A549 (cell line): ENCODE results near the gene KCTD21.

Source experiments
- CBX2 ChIP-seq: fragments of 200-600 bp; sonication (generic); IDR thresholded peaks from 2 replicates; pipeline ENCODE4 v1.6.1; 2016; ENCODE audit warnings: low read depth, mild to moderate bottlenecking, borderline replicate concordance
- CEBPB ChIP-seq, 2 experiments: fragments of >200 bp in 1 of 2; sonication (Bioruptor Twin) in 1 of 2; formaldehyde crosslinking in 1 of 2; IDR thresholded peaks; 2 replicates each; pipeline ENCODE4 v1.6.1; 2012 to 2016
- EP300 ChIP-seq, 2 experiments: fragments of >200 bp; sonication (Bioruptor Twin); formaldehyde crosslinking; IDR thresholded peaks; 2 replicates in 1 of 2; 3 replicates in 1 of 2; pipeline ENCODE4 v1.6.1; 2016 to 2017
- POLR2A ChIP-seq: IDR thresholded peaks from 2 replicates; pipeline ENCODE4 v1.6.1; 2012; ENCODE audit warnings: mild to moderate bottlenecking, low read length
- RARB ChIP-seq: fragments of 250-450 bp; sonication (Bioruptor Pico); IDR thresholded peaks from 2 replicates; pipeline ENCODE4 v1.8.0; 2021; ENCODE audit warnings: mild to moderate bottlenecking, moderate library complexity
- TF ChIP-seq, protein P1 (sequence below): fragments of 200-600 bp; sonication (generic); IDR thresholded peaks from 2 replicates; pipeline ENCODE4 v1.6.1; 2016; ENCODE audit warnings: antibody characterized with exemption, mild to moderate bottlenecking, moderate library complexity
- TF ChIP-seq, protein P2 (sequence below): fragments of >200 bp; sonication (Bioruptor Twin); formaldehyde crosslinking; IDR thresholded peaks from 3 replicates; pipeline ENCODE4 v1.5.1; 2016
- TF ChIP-seq, protein P3 (sequence below): fragments of 450-650 bp; IDR thresholded peaks from 2 replicates; pipeline ENCODE4 v1.6.1; 2014; ENCODE audit warnings: antibody characterized with exemption

DNA sequence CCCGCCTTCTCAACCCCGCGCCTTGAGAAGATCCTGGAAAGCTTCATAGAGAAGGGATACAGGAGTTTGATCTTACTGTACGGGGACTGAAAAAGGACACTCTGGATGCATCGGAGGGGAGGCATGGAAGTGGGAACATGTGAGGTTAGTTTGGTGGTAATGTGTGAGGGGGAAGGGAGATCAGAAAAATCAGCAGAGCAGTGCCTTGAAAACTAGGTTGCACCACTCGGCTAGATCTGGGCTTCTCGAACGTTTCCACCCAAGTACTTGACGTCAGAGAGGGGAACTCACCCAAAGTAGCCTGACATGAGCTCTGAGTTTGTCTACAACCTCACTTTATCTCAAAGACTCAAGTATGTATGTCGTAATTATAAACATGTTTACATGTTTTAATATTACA is 14.8 kb upstream of the KCTD21 start:
- TF ChIP-seq, protein P1, sequence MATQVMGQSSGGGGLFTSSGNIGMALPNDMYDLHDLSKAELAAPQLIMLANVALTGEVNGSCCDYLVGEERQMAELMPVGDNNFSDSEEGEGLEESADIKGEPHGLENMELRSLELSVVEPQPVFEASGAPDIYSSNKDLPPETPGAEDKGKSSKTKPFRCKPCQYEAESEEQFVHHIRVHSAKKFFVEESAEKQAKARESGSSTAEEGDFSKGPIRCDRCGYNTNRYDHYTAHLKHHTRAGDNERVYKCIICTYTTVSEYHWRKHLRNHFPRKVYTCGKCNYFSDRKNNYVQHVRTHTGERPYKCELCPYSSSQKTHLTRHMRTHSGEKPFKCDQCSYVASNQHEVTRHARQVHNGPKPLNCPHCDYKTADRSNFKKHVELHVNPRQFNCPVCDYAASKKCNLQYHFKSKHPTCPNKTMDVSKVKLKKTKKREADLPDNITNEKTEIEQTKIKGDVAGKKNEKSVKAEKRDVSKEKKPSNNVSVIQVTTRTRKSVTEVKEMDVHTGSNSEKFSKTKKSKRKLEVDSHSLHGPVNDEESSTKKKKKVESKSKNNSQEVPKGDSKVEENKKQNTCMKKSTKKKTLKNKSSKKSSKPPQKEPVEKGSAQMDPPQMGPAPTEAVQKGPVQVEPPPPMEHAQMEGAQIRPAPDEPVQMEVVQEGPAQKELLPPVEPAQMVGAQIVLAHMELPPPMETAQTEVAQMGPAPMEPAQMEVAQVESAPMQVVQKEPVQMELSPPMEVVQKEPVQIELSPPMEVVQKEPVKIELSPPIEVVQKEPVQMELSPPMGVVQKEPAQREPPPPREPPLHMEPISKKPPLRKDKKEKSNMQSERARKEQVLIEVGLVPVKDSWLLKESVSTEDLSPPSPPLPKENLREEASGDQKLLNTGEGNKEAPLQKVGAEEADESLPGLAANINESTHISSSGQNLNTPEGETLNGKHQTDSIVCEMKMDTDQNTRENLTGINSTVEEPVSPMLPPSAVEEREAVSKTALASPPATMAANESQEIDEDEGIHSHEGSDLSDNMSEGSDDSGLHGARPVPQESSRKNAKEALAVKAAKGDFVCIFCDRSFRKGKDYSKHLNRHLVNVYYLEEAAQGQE: no peak
- TF ChIP-seq, protein P2, sequence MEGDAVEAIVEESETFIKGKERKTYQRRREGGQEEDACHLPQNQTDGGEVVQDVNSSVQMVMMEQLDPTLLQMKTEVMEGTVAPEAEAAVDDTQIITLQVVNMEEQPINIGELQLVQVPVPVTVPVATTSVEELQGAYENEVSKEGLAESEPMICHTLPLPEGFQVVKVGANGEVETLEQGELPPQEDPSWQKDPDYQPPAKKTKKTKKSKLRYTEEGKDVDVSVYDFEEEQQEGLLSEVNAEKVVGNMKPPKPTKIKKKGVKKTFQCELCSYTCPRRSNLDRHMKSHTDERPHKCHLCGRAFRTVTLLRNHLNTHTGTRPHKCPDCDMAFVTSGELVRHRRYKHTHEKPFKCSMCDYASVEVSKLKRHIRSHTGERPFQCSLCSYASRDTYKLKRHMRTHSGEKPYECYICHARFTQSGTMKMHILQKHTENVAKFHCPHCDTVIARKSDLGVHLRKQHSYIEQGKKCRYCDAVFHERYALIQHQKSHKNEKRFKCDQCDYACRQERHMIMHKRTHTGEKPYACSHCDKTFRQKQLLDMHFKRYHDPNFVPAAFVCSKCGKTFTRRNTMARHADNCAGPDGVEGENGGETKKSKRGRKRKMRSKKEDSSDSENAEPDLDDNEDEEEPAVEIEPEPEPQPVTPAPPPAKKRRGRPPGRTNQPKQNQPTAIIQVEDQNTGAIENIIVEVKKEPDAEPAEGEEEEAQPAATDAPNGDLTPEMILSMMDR: no peak
- no peak for TF ChIP-seq CBX2
- no peak for TF ChIP-seq POLR2A
- no peak for TF ChIP-seq CEBPB (IDR thresholded peaks at IDR 0.05)
- TF ChIP-seq, protein P3, sequence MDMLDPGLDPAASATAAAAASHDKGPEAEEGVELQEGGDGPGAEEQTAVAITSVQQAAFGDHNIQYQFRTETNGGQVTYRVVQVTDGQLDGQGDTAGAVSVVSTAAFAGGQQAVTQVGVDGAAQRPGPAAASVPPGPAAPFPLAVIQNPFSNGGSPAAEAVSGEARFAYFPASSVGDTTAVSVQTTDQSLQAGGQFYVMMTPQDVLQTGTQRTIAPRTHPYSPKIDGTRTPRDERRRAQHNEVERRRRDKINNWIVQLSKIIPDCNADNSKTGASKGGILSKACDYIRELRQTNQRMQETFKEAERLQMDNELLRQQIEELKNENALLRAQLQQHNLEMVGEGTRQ: no peak
- TF ChIP-seq EP300 (IDR thresholded peaks at IDR 0.05): no peak
- no peak for TF ChIP-seq RARB (CRISPR knock-in tag)
